Mucosa of gallbladder (tissue), 1 donor: ENCODE measurements around the gene SNRPB2. TPM values are rescaled to one million over a fixed set of nuclear protein-coding genes. Genes with fewer than 3 reads are reported as not detected.

Experiments used
- DNase-seq: peaks from one replicate; pipeline ENCODE4 v3.0.0-alpha.2; 2020; ENCODE audit warnings: low spot score
- total RNA-seq: library from RNA; stranded (reverse); gene quantifications from one replicate; pipeline ENCODE4 v1.2.1, GENCODE V29; 2021
- donor health status: DM: no; HTN: no; CAD: no.

SNRPB2 gene
- total RNA-seq, 1 donor from 2014 or later = 32.3 TPM

DNA sequence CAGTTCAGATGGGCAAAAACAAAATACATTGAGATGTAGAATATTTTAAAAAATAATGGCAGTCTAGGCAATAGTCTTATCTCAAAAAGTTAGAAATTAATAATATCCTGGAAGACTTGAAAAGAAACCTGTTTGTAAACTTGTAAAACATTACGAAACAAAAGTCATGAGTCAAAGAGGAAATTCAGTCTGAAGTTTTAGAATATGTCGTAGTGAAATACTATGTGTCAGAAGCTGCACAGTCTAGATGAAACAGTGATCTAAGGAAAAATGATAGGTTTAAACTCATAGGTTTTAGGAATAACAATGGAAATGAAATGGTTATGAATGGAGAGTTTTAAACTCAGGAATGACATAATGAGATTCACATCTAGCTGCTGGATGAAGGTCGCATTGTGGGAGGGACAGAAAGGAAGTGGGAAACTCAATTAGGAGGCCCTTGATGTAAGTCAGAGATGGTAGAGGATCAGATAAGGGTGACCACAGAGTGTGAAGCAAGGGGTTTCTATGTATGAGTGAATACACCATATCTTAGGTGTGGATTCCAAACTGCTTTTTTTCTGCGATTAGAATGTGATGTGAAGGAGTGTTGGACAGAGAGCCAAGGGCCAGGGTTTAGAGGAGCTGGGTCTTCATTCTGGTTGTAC is 2.8 kb downstream of the SNRPB2 start:
- no peak for DNase-seq

- no peak for DNase-seq
Observed at GRCh38 chr20:16740365-16741072, 10.7 kb downstream of the SNRPB2 start.

DNA sequence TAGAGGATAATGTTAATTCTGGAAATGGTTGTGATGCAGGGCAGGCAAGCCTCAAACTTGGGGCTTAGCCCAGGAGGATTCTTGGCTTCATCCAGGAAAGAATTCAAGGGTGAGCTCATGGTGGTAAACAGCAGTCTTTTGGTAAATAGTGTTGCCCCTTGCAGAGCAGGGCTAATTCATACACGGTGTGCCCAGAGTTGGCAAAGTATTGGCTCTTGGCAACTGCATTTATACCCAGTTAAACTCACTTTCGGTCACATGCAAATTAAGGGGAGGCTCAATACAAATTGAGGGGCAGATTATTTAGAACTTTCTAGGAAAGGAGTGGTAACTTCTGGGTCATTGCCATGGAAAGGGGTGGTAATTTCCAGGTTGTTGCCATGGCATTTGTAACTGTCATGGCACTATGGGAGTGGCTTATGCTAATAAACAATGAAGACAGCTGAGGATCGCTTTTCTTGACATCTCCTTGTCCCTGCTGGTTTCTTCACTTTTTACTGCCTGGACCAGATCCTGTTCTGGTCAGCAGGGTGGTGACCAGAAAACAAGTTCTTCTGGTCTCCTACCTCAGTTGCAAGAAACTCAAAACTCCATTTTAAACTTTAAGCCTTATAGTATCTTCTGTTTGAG is 14.5 kb downstream of the SNRPB2 start:
- DNase-seq = no peak

GRCh38 chr20:16745204-16745603 is 15.4 kb downstream of the SNRPB2 start:
- DNase-seq = no peak

- no peak for DNase-seq
Observed at GRCh38 chr20:16747291-16747811, 17.5 kb downstream of the SNRPB2 start.

DNA sequence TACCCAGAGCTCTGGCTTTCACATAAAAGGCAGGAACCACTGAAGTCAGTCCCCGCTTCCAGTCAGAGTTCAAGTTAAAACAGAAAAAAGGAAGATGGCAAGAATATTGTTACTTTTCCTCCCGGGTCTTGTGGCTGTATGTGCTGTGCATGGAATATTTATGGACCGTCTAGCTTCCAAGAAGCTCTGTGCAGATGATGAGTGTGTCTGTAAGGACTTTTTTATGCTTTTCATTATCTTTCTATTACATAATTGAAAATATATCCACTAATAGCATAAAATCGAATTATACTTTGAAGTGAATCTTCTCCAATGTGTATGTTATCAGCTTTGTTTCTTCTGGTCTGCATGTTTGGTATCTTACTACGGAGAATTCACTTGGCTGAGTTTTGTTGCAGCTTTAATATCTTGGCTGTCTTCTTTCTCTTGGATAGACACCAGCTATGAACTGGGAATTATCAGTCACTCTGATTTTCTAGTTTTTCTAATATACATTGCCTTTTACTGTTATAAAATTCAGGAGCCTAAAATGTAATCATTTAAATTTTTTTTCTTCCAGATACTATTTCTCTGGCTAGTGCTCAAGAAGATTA is 18.6 kb downstream of the SNRPB2 start, which contains the start of gene OTOR:
Gene OTOR (plus strand): TSS at position 51 of the 593 bp plus-strand sequence. CDS start 44 bp downstream, at position 95.
- DNase-seq = no peak

GRCh38 chr20:16749573-16749972 is 19.7 kb downstream of the SNRPB2 start:
- no peak for DNase-seq

DNA sequence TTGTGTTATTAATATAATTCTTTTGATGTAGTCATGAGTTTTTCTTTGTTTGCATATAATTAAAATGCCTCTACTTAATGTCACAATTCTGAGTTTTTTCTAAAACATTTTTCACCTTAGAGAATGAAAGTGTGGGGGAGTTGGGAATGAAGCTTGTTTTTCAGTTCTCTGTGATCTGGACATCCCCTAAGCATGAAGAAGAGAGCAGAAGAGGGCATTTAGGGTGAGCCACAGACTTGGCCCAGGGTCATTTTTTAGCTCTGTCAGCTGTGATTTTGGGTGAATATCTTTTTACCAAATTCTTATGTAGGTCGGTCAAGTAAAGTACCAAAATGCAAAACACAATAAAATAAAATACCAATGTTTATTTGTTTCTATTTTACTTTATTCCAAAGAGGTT is 22.3 kb downstream of the SNRPB2 start:
- DNase-seq = no peak

- DNase-seq = no peak
Observed at GRCh38 chr20:16752901-16753300, 23.1 kb downstream of the SNRPB2 start.

- no peak for DNase-seq
Observed at GRCh38 chr20:16758454-16759180, 28.8 kb downstream of the SNRPB2 start.

DNA sequence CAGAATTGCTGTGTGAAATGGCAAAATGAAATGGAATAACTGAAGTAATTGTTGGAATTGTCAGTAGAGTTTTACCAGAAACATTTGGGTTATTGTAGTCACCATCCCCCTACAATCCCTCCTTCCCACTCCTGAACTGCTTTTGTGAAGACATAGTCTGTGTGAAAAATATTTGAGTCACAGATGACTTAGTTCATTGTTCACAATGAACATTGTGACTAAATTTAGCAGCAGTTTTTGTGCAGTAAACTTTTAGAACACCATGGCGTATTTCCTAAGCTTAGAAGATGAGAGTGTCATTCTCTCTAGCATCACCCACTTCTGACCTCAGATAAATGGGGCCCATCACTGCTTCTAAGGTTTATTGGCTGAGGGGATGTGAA is 29.3 kb downstream of the SNRPB2 start:
- no peak for DNase-seq

DNA sequence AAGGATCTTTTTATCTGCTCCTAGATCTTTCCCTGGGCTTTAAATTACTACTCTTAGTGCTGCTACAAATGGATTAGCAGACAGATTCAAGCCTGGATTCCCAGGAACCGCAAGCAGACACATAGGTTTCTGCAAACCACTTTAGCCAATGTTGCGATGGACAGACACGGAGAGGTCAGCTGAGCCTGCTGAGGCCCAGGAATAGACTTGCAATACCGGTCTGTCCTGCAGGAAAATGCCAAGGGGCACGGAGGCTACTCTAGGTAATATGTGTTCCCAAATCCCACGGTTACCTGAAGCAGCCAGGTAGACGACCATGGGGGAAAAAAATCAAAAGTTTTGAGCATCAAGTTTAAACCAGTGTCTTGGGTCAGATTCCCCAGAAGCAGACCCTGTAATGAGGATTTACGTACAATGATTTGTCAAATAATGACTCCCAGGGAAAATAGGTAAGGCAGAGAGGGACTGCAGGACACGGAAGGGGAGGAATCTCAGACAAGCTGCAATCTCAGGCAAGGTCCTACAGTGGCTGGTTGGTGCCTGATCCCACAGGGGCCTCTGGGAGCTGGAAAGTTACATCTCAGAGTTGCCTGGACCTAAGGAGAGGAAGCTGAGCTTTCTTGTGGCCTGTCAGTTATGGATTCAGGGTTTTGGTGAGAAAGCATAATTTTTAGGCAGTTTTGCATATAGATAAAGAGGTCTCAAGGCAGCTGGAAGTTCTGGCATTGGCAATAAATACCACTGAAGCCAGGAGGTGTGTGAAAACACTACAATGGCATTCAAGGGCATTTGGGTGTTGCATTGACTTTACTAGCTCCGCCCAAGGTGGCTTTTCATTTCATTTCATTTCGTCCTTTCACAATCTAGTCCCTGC is 30.8 kb downstream of the SNRPB2 start:
- peak; percentile 37 for DNase-seq

DNA sequence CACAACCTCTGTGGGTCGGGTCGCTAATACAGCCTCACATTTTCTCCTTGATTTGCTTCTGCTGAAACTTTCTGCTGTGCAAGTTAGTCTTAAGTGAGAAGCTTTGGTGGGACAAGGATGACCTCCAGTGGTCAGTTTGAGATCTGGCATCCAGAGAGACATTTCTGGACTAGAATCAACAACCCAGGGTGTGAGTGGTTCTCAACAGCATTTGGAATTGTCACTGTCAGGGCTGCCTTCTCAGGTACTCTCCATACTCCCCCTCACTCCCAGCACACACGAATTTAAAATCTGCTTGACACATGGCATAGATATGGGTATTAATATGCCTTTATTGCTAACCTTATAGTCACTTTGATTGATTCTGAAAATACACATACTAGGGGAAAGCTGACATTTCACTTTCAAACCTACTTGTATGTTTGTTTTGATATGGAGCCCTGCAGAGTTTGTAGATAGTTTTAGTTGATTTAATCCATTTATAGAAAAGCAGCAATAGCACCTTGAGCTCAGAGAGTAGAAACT is 31.5 kb downstream of the SNRPB2 start:
- DNase-seq = peak; percentile 59

DNA sequence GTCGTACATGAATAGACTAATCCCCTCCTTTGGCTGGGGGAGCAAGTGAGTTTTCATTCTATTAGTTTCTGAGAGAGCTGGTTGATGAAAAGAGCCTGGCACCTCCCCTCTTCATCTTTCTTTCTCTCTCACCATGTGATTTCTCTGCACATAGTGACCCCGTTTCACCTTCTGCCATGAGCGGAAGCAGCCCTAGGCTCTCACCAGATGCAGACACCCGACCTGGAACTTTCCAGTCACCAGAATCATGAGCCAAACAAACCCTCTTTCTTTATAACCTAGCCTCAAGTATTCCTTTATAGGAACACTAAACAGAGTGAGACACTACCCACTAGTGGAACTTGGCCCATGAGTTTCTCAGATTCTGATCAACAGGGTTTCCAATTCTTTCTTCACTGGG is 34.7 kb downstream of the SNRPB2 start:
- no peak for DNase-seq

- no peak for DNase-seq
Observed at GRCh38 chr20:16771213-16771612, 41.4 kb downstream of the SNRPB2 start.

DNA sequence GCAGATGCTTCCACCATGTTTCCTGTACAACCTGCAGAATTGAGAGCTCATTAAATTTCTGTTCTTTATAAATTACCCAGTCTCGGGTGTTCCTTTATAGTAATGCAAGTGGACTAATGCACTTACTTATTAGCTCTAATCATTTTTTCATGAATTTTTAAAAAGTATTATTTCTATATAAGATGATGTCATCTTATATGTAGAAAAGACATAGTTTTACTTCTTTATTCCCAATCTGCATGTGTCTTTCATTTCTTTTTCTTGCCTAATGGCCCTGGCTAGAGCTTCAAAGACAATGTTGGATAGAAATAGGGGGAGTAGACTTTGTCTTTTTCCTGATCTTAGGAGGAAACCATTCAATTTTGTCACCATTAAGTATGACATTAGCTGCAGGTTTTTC is 46.1 kb downstream of the SNRPB2 start:
- no peak for DNase-seq

- DNase-seq = no peak
Observed at GRCh38 chr20:16777126-16777525, 47.3 kb downstream of the SNRPB2 start.

- DNase-seq = no peak
Observed at GRCh38 chr20:16778159-16778558, 48.3 kb downstream of the SNRPB2 start.

- DNase-seq = no peak
Observed at GRCh38 chr20:16781496-16781895, 51.7 kb downstream of the SNRPB2 start.

- no peak for DNase-seq
Observed at GRCh38 chr20:16785226-16785625, 55.4 kb downstream of the SNRPB2 start.
